NOMO-1 (cell line): ENCODE data around the gene FADS1.

ENCODE experiments used
- DNase-seq, 2 experiments: peaks; one replicate each; lab custom pipeline; 2025; ENCODE audit not compliant: unreplicated experiment in 2 of 2; lab: John Stamatoyannopoulos, UW

FADS1 gene

DNA sequence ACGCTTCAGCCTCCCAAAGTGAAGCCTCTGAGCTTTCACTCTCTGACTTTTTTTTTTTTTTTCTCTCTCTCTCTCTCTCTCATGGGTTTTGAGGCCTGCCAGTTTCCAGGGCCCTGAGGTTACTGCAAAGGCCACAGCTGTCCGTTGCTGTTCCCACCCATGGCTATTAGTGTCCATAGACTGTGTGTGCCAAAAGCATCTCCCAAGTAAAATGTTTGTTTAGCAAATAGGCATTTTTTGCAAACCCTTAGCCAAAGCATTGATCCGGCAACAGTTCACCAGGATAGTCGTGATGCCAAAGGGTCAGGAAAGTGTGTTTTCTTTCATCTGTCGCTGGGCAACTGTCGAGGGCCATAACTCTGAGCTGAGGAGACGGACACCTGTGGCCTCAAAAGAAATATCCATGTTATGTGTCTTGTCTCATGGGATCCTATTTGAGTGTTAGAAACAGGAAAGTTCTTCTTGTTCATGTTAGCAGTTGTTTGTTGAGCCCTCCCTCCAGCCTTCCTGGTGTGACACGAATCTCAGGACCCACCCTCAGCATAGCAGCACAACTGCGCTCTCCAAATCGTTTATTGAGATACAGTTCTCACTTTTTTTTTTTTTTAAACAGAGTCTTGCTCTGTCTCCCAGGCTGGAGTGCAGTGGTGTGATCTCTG, 29.7 kb upstream of the FADS1 start:
- no peak for DNase-seq

DNA sequence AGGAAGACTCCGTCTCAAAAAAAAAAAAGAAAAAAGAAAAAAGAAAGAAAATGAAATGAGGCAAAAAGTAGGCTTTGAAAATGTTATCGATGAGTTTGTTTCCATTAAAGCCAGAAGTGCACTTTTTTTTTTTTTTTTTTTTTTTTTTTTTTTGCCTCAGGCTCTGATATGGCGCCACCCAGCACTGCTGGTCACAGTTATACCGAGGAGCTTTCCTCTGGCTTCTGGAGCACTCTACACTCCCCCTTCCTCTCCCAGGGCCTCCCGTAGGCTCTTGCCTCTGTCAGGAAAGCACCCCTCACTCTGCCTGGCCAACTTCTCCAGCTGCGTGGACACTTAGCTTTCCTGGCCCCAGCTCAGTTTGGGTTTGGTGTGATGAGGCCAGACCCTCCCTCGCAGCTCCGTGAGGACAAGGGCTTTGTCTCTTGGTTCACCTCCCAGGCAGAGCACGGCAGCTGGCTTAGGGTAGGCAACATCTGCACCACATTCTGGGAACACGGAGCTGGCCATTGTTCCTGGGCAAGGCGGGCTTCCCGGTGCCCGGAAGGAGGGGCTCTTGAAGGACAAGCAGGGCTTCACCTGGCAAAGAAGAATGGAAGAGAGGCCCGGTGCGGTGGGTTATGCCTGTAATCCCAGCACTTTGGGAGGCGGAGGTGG, 28.2 kb upstream of the FADS1 start:
- DNase-seq: no peak

DNA sequence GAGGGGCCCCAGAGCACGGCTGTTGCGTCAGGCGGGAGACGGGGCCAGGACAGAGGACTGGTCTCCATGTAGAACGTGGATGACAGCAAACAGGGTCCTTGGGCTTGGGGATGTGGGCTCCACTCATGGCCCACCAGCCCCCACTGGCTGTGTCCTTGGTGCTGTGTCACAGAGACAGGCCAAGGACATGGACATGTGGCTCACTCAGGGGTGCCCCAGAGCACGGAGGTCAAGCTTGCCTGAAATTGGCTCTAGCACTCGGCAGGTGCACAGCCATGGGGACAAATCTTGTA, 25.7 kb upstream of the FADS1 start:
- DNase-seq: no peak

DNA sequence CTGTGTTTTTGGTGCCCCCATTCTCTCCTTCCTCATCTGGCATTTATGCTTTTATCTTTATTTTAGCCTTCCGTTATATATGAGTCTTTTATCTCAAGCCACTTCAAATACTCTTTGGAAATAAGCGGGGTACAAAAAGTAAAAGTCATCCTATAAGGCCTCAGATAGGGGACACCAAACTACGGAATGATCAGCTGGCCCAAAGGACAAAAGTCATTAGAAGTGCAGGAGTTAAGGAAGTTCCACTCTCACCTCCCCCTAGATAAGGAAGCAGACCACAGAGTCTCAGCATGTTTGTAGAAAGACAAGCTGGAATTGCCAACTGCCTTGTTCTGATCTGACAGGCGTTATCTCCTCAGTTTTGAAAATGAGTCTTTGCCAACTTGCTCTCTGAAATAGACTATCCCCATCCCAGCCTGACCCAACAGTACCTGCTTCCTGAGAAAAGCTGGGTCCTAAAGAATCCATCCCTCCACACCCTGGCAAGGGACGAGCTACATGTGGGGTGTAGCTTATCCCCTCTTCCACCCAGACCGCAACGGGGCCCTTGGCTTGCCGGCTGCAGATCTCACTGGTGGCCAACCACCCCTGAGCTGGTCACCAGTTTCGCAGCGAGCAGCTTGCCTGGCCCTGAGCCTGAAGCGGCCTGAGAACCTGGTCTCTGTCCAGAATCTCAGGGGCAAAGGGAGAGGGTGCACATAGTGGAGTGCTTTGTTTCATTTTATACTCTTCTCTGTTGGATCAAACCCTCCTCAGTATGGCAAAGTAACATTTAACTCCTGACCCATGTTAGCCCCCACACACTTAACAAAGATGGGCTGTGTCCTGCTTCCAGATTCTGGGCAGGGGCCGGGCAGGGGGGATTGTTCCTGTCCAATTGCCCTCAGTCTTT, 25.1 kb upstream of the FADS1 start:
- DNase-seq: no peak

DNA sequence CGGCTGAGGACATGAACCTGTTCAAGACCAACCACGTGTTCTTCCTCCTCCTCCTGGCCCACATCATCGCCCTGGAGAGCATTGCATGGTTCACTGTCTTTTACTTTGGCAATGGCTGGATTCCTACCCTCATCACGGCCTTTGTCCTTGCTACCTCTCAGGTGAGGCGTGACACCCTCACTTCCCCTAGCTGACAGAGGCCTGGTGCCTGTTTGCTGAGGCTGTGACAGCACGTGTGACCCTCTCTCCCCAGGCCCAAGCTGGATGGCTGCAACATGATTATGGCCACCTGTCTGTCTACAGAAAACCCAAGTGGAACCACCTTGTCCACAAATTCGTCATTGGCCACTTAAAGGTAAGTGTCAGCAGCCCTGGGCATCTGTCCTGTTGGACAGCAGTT, 23.6 kb upstream of the FADS1 start:
- DNase-seq: no peak

DNA sequence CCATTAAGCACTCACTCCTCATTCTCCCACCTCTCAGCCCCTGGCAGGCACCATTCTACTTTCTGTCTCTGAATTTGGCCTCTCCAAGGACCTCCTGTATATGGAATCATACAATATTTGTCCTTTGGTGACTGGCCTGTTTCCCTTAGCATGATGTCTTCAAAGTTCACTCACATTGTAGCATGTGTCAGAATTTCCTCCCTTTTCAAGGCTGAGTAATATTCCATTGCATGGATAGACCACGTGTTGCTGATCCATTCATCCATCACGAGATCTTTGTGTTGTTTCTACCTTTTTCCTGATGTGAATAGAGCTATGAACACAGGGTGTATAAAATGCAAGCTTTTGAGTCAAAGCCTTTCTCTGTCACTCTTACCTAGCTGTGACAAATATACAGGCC, 22.9 kb upstream of the FADS1 start:
- no peak for DNase-seq

DNA sequence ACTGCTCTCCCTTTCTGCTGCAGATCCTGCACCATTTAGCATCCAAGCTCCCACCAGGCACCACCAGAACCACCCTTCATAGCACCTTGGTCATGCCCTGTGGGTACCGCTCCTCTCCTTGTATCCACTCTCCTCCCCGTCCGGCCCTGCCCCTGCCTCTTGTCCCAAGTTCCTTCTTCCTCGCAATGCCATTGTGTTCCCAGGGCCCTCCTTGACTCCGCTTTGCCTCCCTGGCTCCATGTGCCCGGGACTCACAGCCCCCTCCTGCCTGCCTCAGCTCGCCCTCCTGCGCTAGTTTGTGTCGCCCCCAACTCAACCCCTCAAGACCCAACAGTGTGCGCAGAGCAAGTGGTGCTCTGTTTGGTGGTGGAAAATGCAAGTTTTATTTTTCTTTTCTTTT, 22.1 kb upstream of the FADS1 start:
- no peak for DNase-seq

DNA sequence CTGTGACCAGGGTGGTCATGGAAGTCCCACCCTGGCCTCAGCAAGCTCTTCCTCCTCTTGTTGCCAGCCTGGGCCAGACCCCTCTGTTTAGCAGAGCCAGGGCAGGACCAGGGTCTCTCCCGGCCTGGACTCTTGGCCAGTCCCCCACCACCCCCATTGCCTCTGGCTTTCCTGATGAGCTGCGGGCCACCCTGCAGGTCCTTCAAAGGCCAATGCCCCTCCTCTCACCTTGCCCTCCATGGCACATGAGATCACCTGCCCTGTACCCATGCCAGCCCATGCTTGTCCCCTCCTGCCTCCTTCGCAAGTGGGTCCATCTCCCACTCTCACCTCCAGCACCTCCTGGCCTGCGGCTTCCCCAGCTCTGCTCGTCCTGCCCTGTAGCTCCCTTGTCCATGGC, 21.7 kb upstream of the FADS1 start:
- DNase-seq: no peak

DNA sequence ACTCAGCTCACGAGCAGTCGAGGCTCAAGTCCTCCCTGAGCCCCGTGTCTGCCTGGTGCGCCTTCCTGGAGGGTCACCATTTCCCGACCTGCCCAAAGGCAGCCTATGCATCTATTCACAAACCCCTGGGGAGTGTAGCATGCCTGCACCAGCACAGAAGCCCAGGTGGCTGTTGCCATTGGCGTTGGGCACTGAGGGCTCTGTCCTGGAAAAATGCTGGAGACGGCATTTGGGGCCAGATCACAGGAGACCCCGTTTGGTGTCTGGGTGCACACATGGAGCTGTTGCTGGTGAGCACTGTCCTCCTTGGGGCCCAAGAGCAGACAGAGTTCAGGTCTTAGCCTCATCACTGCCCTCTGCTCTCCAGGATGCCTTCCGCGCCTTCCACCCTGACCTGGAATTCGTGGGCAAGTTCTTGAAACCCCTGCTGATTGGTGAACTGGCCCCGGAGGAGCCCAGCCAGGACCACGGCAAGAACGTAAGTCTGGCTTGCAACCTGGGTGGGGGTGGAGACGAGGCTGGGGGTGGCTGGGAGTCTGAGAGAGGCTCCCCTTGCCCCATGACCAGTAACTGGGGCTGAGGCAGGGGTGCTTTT, 20.7 kb upstream of the FADS1 start:
- no peak for DNase-seq

DNA sequence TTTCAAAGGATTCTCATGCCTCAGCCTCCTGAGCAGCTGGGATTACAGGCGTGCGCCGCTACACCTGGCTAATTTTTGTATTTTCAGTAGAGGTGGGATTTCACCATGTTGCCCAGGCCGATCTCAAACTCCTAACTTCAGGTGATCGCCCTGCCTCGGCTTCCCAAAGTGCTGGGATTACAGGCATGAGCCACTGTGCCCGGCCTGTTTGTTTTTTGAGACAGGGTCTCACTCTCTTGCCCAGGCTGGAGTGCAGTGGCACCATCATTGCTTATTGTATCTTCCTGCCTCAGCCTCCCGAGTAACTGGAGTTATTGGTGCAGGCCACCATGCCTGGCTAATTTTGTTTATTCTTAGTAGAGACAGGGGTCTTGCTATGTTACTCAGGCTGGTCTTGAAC, 19.4 kb upstream of the FADS1 start:
- DNase-seq: no peak

DNA sequence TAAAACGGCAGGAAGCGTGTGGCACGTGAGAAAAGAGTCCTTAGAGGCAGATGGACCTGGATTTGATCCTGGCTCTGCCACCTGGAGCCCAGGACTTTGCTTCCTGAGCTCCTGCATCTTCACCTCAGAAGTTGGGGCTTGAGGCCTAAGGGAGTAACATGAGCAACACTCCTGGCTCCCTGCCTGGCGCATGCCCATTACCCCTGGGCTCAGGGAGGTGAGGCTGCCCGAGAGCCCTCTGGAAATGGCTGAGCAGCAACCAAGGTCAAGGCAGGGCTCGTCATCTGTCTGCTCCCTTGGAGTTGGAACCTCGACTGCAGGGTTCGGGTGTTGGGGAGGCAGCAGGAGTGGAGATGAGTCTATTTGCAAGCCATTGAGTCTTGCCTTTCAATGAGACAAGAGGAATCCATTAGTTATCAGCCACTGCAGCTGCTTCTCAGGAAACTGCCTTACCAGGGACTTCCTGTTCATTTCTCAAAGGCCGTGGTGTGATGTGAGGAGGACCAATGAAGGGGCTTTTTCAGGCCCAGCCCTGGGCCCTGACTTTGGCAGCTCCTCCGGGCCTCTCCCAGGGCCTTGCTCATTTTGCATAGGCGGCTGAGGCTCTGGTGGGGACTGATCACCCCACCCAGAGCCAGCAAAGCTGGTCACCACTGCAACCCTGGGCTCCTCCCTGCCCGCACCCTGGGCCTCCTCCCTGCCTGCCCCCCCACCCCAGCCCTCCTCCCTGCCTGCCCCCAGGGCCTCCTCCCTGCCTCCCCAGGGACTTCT, 17.7 kb upstream of the FADS1 start:
- peak; percentile 86 to 87 for DNase-seq

DNA sequence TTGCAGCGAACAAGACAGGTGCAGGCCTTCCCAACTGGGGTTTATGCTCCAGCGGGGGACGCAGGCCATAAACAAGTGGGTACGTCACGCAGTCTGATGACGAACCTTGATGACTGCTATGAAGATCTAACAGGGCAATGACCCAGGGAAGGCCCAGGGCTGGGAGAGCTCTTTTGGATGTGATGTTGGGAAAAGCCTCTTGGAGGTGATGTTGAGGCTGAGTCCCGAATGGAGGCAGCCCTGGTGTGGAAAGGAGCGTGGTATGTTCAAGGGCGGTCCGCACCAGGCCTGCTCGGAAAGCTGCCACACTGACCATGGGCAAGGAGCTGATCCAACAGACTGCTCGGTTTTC, 17.1 kb upstream of the FADS1 start:
- no peak for DNase-seq

DNA sequence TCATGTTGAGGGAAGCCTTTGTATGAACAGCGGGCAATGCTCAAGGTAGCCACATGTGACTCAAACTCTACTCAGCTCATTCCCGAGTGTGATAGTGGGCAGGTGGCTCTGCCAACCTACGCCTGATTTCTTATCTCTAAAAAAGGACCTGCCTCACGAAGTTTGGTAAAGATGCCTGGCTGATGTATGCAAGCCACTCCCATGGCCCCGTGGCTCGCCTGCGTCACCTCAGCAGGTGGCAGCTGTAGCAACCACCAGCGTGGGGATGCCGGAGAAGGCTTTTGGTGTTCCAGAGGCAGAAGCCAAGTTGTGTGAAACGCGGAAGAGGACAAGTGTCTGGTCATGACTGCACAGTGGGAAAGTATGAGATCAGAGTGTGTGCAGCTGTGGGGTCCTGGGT, 16.7 kb upstream of the FADS1 start:
- no peak for DNase-seq

DNA sequence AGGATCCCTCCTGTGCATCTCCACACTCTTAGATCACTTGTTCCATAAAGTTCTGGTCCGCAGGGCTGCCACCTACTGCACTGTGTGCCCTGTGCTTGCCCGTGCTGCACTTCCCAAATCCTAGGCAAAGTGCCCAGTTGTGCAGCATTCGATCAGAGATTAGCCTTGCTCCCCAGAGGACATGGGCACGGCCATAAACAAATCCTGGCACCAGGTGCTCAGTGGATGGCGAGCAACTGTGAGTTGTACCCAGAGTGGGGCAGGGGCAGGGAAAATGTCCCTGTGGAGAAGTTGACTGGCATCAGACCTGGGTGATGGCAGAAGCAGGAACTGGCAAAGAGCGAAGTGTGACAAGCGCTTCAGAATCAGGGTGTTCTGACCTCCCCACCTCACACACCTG, 16.0 kb upstream of the FADS1 start:
- DNase-seq: no peak

DNA sequence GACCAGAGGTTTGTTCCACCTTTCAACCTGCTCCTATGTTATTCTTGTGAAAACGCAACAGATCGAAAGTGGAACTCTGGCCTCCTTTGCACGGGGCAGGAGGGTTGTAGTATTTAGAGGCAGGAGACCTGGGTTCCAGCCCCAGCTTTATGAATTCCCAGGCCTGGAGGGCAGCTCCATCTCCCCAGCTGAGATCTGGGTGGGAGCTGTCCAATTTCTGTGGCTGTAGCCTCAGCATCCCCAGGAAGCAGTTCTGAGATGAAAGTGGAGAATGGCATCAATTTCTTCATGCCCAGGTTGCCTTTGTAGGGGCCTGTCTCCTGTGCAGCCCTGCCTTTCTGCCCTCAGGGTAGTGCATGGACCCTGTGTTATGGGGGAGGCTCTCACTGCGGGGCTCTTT, 15.4 kb upstream of the FADS1 start:
- no peak for DNase-seq

DNA sequence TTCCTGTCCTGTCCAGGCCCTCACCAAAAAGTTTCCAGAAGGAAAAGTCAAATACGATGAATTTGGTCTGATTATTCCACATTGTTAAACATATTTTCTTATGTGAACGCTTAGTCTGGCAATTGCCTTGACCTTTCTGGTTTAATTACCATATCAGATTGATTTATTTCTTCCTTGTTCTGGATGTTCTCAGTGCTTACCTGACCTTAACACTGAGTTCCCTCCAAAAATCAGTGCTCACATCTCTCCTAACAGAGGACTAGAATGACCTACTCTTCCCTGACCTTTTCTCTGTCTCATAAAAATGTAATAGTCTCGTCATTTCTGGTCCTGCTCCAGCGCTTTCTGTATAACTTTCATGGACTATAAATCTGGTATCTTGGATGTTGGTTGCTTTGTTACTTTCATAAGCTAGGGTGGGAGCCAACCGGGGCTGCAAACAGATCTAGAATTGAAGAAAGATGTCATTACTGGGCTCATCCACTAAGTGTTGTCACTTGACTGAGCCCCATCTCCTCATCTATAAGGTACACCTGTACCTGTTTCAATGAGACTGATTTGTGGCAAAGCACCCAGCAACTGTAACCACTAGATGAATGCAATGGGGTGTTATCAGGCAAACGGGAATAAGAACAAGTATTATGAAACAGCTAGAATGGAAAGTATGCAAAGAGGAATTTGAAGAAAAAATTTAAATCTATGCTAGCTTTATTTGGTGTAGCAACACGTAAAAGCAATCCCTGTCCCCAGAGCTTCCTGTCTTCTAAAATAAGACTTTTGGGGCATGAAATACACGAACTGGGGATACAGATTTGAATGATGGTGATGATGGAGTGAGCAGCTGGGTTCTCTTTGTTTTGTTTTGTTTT, 13.7 kb upstream of the FADS1 start:
- peak in 1 of 2 experiments; percentile 40 for DNase-seq

DNA sequence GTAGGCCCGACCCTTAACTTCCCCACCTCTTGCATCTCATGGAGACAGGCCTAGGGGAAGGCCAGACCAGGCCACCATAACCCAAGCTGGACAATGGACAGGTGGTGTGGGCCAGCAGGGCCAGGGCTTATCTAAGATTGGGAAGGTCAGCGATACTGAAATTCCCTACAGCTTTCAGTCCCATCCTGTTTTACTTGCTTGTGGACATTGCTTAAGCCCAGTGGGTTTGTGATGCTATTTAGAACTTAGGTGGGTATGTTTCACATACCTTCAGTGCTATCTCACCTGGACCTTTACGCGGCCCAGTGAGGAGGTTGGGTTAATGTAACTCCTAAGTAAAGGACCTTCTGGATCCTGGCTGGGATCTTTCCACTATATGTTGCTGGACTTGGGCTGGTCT, 13.0 kb upstream of the FADS1 start:
- no peak for DNase-seq

DNA sequence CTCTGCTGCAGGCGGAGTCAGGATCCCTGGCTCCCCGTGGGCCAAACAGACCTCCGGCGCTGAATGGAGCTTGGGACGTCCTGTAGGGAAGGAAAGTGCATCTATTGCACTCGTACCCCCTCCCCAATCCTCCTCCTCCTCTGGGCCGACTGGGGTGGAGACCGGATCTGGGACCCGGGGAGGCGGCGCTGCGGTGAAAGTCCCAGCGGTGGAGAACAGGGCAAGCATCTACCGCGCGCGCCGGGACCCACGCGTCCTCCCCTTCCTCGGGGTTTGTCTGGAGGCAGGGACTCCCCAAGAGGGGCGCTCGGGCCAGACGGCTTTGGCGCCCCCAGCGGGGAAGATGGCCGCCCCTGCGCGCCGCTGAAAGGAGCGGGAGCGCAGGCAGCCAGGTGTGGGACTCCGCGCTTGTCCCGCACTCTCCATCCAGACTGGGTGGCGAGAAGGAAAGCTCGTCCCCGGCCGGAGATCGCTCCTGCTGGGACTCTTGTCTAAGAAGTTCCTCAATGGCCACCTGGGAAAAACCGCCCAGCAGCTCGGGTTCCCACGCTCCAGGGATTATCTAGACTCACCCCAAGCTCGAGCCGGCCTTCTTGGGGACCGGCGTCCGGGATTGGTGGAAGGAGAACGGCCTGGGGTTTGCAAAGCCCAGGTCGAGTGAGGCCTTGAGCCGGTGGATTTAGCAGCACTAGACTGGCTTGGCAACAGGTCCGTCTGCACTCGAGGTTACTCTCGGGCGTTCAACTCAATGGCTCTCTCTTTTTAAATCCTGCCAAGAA, 12.0 kb upstream of the FADS1 start:
- DNase-seq: peak; percentile 14 to 16

DNA sequence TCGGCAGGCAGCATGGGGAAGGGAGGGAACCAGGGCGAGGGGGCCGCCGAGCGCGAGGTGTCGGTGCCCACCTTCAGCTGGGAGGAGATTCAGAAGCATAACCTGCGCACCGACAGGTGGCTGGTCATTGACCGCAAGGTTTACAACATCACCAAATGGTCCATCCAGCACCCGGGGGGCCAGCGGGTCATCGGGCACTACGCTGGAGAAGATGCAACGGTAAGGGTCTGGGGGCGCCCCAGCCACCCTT, 11.5 kb upstream of the FADS1 start:
- DNase-seq: no peak
